ENCODE results near the gene AKAP13. TPM values are rescaled to one million over a fixed set of nuclear protein-coding genes. Genes with fewer than 3 reads are reported as not detected.

Gene AKAP13
- polyA plus RNA-seq, 1 experiment: 13.6 TPM

DNA sequence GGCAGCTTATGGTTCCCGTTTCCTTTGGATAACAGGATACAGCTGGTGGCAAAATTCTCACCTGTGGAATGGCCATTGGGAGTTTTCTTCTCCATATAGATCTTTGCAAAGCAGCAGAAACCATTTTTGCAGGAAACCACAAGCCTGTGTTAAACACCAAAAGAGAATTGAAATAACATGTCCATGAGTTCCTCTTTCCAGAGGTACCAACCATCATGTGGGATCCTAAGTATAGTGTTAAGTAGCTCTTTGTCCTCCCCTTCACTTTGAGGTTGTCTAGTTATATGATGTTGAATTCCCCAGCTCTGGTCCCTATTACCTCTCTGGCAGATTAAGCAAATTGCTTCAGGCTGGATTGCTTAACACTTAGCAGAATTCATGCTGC lies 94.9 kb downstream of the AKAP13 start:
- ChIA-PET POLR2A (no interaction called here), CTCF (interaction anchor here (0.8 to 2.3 kb wide), 5 partner anchors 11 to 179 kb away, joined by 3 to 13 read pairs (median 4); no protein-coding TSS in a partner anchor)
- H3K27me3 ChIP-seq (ENCODE audit: control insufficient read depth, insufficient read depth, low read length): no peaks in the 10 kb centered on the region
- H3K4me3 ChIP-seq (ENCODE audit: low read depth, low read length): no peak overlapping the region
- DNase-seq (ENCODE audit: low read depth): no peak
- H3K36me3 ChIP-seq (ENCODE audit: control insufficient read depth, insufficient read depth, low read length): no peaks in the 10 kb centered on the region
- TF ChIP-seq CTCF (IDR thresholded peaks at IDR 0.05; ENCODE audit: insufficient read depth, low read depth, low read length): no peak

- POLR2A ChIA-PET: no interaction called here
- no peak overlapping the region for H3K4me3 ChIP-seq (ENCODE audit: low read depth, low read length)
- DNase-seq (ENCODE audit: low read depth): no peak
- no peaks in the 10 kb centered on the region for H3K27me3 ChIP-seq (ENCODE audit: control insufficient read depth, insufficient read depth, low read length)
- no peaks in the 10 kb centered on the region for H3K36me3 ChIP-seq (ENCODE audit: control insufficient read depth, insufficient read depth, low read length)
- no peak for TF ChIP-seq CTCF (IDR thresholded peaks at IDR 0.05; ENCODE audit: insufficient read depth, low read depth, low read length)
- CTCF ChIA-PET: interaction anchor here (0.8 to 2.3 kb wide), 5 partner anchors 10 to 179 kb away, joined by 3 to 13 read pairs (median 4); no protein-coding TSS in a partner anchor
Observed at GRCh38 chr15:85475711-85476110, 95.3 kb downstream of the AKAP13 start.

GRCh38 chr15:85477061-85477460 lies 96.7 kb downstream of the AKAP13 start:
- Histone ChIP-seq H3K4me3 (ENCODE audit: low read depth, low read length) (no peak overlapping the region), H3K27me3 (ENCODE audit: control insufficient read depth, insufficient read depth, low read length) (no peaks in the 10 kb centered on the region), H3K36me3 (ENCODE audit: control insufficient read depth, insufficient read depth, low read length) (no peaks in the 10 kb centered on the region)
- DNase-seq (ENCODE audit: low read depth): no peak
- CTCF ChIA-PET: interaction anchor here (0.7 to 2.8 kb wide), 5 partner anchors 9 to 146 kb away, joined by 3 to 15 read pairs (median 11); no protein-coding TSS in a partner anchor
- TF ChIP-seq CTCF (IDR thresholded peaks at IDR 0.05; ENCODE audit: insufficient read depth, low read depth, low read length): no peak
- POLR2A ChIA-PET: no interaction called here

GRCh38 chr15:85477730-85478129 lies 97.3 kb downstream of the AKAP13 start:
- ChIA-PET POLR2A (no interaction called here), CTCF (interaction anchor here (0.7 to 2.8 kb wide), 4 partner anchors 8 to 147 kb away, joined by 3 to 15 read pairs (median 3); no protein-coding TSS in a partner anchor)
- DNase-seq (ENCODE audit: low read depth): no peak
- Histone ChIP-seq H3K36me3 (ENCODE audit: control insufficient read depth, insufficient read depth, low read length) (no peaks in the 10 kb centered on the region), H3K4me3 (ENCODE audit: low read depth, low read length) (no peak overlapping the region), H3K27me3 (ENCODE audit: control insufficient read depth, insufficient read depth, low read length) (no peaks in the 10 kb centered on the region)
- no peak for TF ChIP-seq CTCF (IDR thresholded peaks at IDR 0.05; ENCODE audit: insufficient read depth, low read depth, low read length)

- H3K27me3 ChIP-seq (ENCODE audit: control insufficient read depth, insufficient read depth, low read length): no peaks in the 10 kb centered on the region
- no peaks in the 10 kb centered on the region for H3K36me3 ChIP-seq (ENCODE audit: control insufficient read depth, insufficient read depth, low read length)
- DNase-seq (ENCODE audit: low read depth): no peak
- ChIA-PET POLR2A (interaction anchor here (0.6 kb wide), 1 partner anchor 47 kb away, joined by 3 read pairs; no protein-coding TSS in a partner anchor), CTCF (interaction anchor here (0.6 to 2.8 kb wide), 5 partner anchors 27 to 182 kb away, joined by 3 to 15 read pairs (median 3); no protein-coding TSS in a partner anchor)
- TF ChIP-seq CTCF (IDR thresholded peaks at IDR 0.05; ENCODE audit: insufficient read depth, low read depth, low read length): no peak
- H3K4me3 ChIP-seq (ENCODE audit: low read depth, low read length): no peak overlapping the region
Observed at GRCh38 chr15:85479071-85479647, 98.8 kb downstream of the AKAP13 start.

All from BJ (cell line).